HEK293 (cell line): ENCODE measurements around the gene MTCH2.

Source experiments
- CTCF ChIA-PET: fragments of 350-600 bp; formaldehyde crosslinking; extraction: SDS; loops from one replicate; lab custom pipeline; 2021; ENCODE audit warnings: antibody characterized with exemption; lab: Yijun Ruan, JAX
- POLR2A ChIA-PET: fragments of 300-600 bp; formaldehyde crosslinking; extraction: SDS; loops from one replicate; lab custom pipeline; 2020; ENCODE audit warnings: antibody characterized with exemption, inconsistent platforms; lab: Yijun Ruan, JAX
- H3K27ac ChIP-seq: fragments of 200-500 bp; sonication (Bioruptor generic); 2 replicates; pipeline ENCODE4 v1.5.1; 2014; ENCODE audit warnings: low read depth, low read length, control low read depth, inconsistent platforms; ENCODE audit errors: extremely low read depth
- H3K36me3 ChIP-seq, 2 experiments: fragments of 200-500 bp in 1 of 2; sonication (Bioruptor generic) in 1 of 2; 1 replicate in 1 of 2; 2 replicates in 1 of 2; pipeline ENCODE4 v1.5.1; 2014 to 2017; ENCODE audit warnings: inconsistent platforms in 2 of 2, low read length in 2 of 2; ENCODE audit not compliant: control insufficient read depth in 2 of 2, insufficient read depth in 1 of 2
- H3K4me1 ChIP-seq: fragments of 200-500 bp; sonication (Bioruptor generic); 2 replicates; pipeline ENCODE4 v1.5.1; 2014; ENCODE audit warnings: mild to moderate bottlenecking, low read length, inconsistent platforms; ENCODE audit not compliant: control insufficient read depth, insufficient read depth
- H3K4me3 ChIP-seq: 2 replicates; pipeline ENCODE4 v1.5.1; 2011; ENCODE audit warnings: low read depth, mild to moderate bottlenecking, control low read depth, low read length, moderate library complexity
- H3K9me3 ChIP-seq: fragments of 200-500 bp; sonication (Bioruptor generic); 2 replicates; pipeline ENCODE4 v1.5.1; 2014; ENCODE audit warnings: low read depth, low read length, inconsistent platforms; ENCODE audit not compliant: control insufficient read depth, insufficient read depth
- GLI2 ChIP-seq: fragments of 450-650 bp; formaldehyde crosslinking; IDR thresholded peaks from 2 replicates; pipeline ENCODE4; 2017; ENCODE audit warnings: missing biosample characterization, missing genetic modification characterization, low read depth, borderline replicate concordance
- GLIS2 ChIP-seq: fragments of 450-650 bp; formaldehyde crosslinking; IDR thresholded peaks from 2 replicates; pipeline ENCODE4 v1.5.1; 2016; ENCODE audit warnings: missing biosample characterization, missing genetic modification characterization
- KLF7 ChIP-seq: fragments of 450-650 bp; formaldehyde crosslinking; IDR thresholded peaks from 2 replicates; pipeline ENCODE4 v1.5.1; 2016; ENCODE audit warnings: missing biosample characterization, missing genetic modification characterization, borderline replicate concordance
- KLF9 ChIP-seq: fragments of 450-650 bp; formaldehyde crosslinking; IDR thresholded peaks from 2 replicates; pipeline ENCODE4 v1.5.1; 2016; ENCODE audit warnings: missing biosample characterization, missing genetic modification characterization, low read depth
- MZF1 ChIP-seq: fragments of 450-650 bp; formaldehyde crosslinking; IDR thresholded peaks from 2 replicates; pipeline ENCODE4 v1.5.1; 2017; ENCODE audit warnings: missing biosample characterization, missing genetic modification characterization, borderline replicate concordance
- PRDM4 ChIP-seq: fragments of 450-650 bp; formaldehyde crosslinking; IDR thresholded peaks from 2 replicates; pipeline ENCODE4 v1.5.1; 2017; ENCODE audit warnings: missing biosample characterization, missing genetic modification characterization
- SP3 ChIP-seq: fragments of 450-650 bp; formaldehyde crosslinking; IDR thresholded peaks from 2 replicates; pipeline ENCODE4 v1.5.1; 2016; ENCODE audit warnings: missing biosample characterization, missing genetic modification characterization
- ZBTB21 ChIP-seq: fragments of 450-650 bp; formaldehyde crosslinking; IDR thresholded peaks from 2 replicates; pipeline ENCODE4 v1.5.1; 2017; ENCODE audit warnings: missing biosample characterization, missing genetic modification characterization
- ZBTB26 ChIP-seq: fragments of 450-650 bp; formaldehyde crosslinking; optimal IDR thresholded peaks from 2 replicates; pipeline ENCODE3; 2016; ENCODE audit warnings: missing biosample characterization, mild to moderate bottlenecking, missing genetic modification characterization
- ZBTB48 ChIP-seq: fragments of 450-650 bp; formaldehyde crosslinking; IDR thresholded peaks from 2 replicates; pipeline ENCODE4 v1.5.1; 2016; ENCODE audit warnings: missing biosample characterization, missing genetic modification characterization
- ZNF114 ChIP-seq: fragments of 450-650 bp; formaldehyde crosslinking; IDR thresholded peaks from 2 replicates; pipeline ENCODE4 v1.5.0; 2017; ENCODE audit warnings: missing biosample characterization, missing genetic modification characterization
- ZNF175 ChIP-seq: fragments of 450-650 bp; formaldehyde crosslinking; IDR thresholded peaks from 2 replicates; pipeline ENCODE4 v1.5.1; 2016; ENCODE audit warnings: missing biosample characterization, missing genetic modification characterization
- ZNF221 ChIP-seq: fragments of 450-650 bp; formaldehyde crosslinking; IDR thresholded peaks from 2 replicates; pipeline ENCODE4 v1.5.1; 2017; ENCODE audit warnings: missing biosample characterization, missing genetic modification characterization, borderline replicate concordance
- ZNF362 ChIP-seq: fragments of 450-650 bp; formaldehyde crosslinking; IDR thresholded peaks from 2 replicates; pipeline ENCODE4 v1.5.1; 2016; ENCODE audit warnings: missing biosample characterization, missing genetic modification characterization
- ZNF621 ChIP-seq: fragments of 450-650 bp; formaldehyde crosslinking; IDR thresholded peaks from 2 replicates; pipeline ENCODE4 v1.5.1; 2017; ENCODE audit warnings: missing biosample characterization, missing genetic modification characterization
- ZNF677 ChIP-seq: fragments of 450-650 bp; IDR thresholded peaks from 2 replicates; pipeline ENCODE4 v1.5.0; 2018; ENCODE audit warnings: missing biosample characterization, mild to moderate bottlenecking, missing genetic modification characterization, moderate library complexity
- ZSCAN16 ChIP-seq: fragments of 450-650 bp; formaldehyde crosslinking; IDR thresholded peaks from 2 replicates; pipeline ENCODE4 v1.5.1; 2016; ENCODE audit warnings: missing biosample characterization, missing genetic modification characterization
- TF ChIP-seq, protein P1 (sequence below): fragments of 450-650 bp; formaldehyde crosslinking; IDR thresholded peaks from 2 replicates; pipeline ENCODE4 v1.5.1; 2016; ENCODE audit warnings: missing biosample characterization, missing genetic modification characterization
- TF ChIP-seq, protein P2 (sequence below): sonication (generic); formaldehyde crosslinking; IDR thresholded peaks from 2 replicates; pipeline ENCODE4 v1.8.1; 2022; ENCODE audit warnings: mild to moderate bottlenecking, moderate library complexity, missing genetic modification reagents

MTCH2 gene

DNA sequence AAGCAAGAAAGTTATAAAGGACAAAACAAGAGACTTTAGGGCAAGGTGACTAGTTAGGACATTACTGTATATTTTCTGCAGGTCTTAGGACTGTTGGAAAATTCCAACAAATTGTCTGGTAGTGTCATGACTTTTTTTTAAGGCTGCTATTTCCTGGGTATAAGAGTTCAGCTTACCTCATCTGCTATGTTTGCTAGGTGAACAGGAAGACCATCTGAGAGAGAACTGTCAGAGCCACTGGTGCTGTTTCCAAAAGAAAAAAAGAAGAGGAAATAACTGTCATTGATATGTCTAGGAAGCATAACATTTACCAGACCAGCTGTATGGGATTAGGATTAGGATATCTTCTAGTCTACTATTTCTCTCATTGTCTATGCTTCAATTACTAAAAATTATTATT, 26.3 kb upstream of the MTCH2 start:
- POLR2A ChIA-PET: no interaction called here
- Histone ChIP-seq H3K4me1 (no peaks in the 10 kb centered on the region), H3K9me3 (no peaks in the 10 kb centered on the region), H3K36me3 (no peaks in the 10 kb centered on the region), H3K27ac (no peak overlapping the region), H3K4me3 (no peak overlapping the region)
- no peak for TF ChIP-seq KLF7 (tag by site-specific recombination)
- CTCF ChIA-PET: no interaction called here

DNA sequence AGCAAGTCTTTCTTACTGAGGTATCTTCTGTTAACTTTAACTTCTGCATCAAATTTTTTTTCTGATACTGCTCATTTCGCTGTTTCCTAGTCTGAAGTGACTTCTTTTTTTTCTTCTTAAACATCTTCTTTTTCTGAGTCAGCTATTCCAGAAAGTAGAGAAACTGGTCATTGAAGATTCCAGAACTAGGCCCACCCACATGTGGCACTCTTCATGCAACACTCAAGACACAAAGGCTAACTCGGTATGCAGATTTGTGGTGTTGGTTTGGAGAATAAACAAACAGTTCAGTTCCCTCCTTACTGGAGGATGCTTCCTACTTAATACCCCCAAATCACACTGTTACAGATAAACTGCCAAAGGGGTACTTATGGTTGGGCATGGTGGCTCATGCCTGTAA, 25.2 kb upstream of the MTCH2 start:
- H3K4me1 ChIP-seq: no peaks in the 10 kb centered on the region
- no peaks in the 10 kb centered on the region for H3K9me3 ChIP-seq
- H3K4me3 ChIP-seq: no peak overlapping the region
- no peaks in the 10 kb centered on the region for H3K36me3 ChIP-seq
- H3K27ac ChIP-seq: no peak overlapping the region
- no peak for TF ChIP-seq ZSCAN16
- no peak for TF ChIP-seq MZF1 (tag by site-specific recombination)
- TF ChIP-seq, protein P1, sequence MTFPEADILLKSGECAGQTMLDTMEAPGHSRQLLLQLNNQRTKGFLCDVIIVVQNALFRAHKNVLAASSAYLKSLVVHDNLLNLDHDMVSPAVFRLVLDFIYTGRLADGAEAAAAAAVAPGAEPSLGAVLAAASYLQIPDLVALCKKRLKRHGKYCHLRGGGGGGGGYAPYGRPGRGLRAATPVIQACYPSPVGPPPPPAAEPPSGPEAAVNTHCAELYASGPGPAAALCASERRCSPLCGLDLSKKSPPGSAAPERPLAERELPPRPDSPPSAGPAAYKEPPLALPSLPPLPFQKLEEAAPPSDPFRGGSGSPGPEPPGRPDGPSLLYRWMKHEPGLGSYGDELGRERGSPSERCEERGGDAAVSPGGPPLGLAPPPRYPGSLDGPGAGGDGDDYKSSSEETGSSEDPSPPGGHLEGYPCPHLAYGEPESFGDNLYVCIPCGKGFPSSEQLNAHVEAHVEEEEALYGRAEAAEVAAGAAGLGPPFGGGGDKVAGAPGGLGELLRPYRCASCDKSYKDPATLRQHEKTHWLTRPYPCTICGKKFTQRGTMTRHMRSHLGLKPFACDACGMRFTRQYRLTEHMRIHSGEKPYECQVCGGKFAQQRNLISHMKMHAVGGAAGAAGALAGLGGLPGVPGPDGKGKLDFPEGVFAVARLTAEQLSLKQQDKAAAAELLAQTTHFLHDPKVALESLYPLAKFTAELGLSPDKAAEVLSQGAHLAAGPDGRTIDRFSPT (tag by site-specific recombination): no peak
- no peak for TF ChIP-seq ZNF221
- TF ChIP-seq ZBTB21: no peak
- no peak for TF ChIP-seq SP3
- no peak for TF ChIP-seq ZNF114 (tag by site-specific recombination)
- no peak for TF ChIP-seq PRDM4 (tag by site-specific recombination)
- no peak for TF ChIP-seq ZBTB26 (tag by site-specific recombination)
- no peak for TF ChIP-seq ZNF175 (tag by site-specific recombination)
- no peak for TF ChIP-seq ZNF677 (tag by site-specific recombination)
- no peak for TF ChIP-seq ZBTB48 (tag by site-specific recombination)
- no peak for TF ChIP-seq GLI2 (tag by site-specific recombination)
- no peak for TF ChIP-seq ZNF621
- no peak for TF ChIP-seq GLIS2
- no peak for TF ChIP-seq KLF7 (tag by site-specific recombination)
- TF ChIP-seq ZNF362: no peak
- TF ChIP-seq KLF9 (tag by site-specific recombination): no peak
- TF ChIP-seq, protein P2, sequence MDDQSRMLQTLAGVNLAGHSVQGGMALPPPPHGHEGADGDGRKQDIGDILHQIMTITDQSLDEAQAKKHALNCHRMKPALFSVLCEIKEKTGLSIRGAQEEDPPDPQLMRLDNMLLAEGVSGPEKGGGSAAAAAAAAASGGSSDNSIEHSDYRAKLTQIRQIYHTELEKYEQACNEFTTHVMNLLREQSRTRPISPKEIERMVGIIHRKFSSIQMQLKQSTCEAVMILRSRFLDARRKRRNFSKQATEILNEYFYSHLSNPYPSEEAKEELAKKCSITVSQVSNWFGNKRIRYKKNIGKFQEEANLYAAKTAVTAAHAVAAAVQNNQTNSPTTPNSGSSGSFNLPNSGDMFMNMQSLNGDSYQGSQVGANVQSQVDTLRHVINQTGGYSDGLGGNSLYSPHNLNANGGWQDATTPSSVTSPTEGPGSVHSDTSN (CRISPR knock-in tag): no peak
- ChIA-PET CTCF (no interaction called here), POLR2A (no interaction called here)
